Skeletal muscle cell (primary cell): ENCODE data around the gene OLFM3.

Source experiments
- DNase-seq: peaks from one replicate; pipeline ENCODE4 v3.0.0-alpha.2; 2010; ENCODE audit warnings: low read depth
- H3K4me3 ChIP-seq: 2 replicates; pipeline ENCODE4 v1.5.1; 2011; ENCODE audit warnings: low read depth, mild to moderate bottlenecking, control low read depth, low read length, moderate library complexity

The OLFM3 gene

GRCh38 chr1:101873672-101874071, 123.1 kb downstream of the OLFM3 start:
- DNase-seq = no peak
- H3K4me3 ChIP-seq = no peak overlapping the region

DNA sequence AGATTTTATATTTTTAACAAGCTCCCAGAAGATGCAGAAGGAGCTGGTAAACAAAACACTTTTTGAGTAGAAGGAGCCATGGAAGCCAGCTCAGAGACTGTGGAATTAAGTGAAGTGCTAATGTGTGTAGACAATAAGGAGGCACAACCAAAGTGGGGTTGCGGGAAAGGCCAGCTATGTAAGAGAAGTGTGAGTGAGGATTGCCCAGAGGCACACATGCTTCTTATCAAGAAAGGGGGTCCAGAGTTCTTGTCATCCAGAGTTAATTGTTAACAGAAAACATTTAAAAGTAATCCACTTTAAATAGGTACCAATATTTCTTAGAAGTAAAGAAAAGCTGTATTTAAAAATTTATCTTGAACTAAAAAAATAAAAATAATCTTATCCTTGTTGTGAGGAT, 136.8 kb downstream of the OLFM3 start:
- DNase-seq = no peak
- no peak overlapping the region for H3K4me3 ChIP-seq

- no peak overlapping the region for H3K4me3 ChIP-seq
- no peak for DNase-seq
Observed at GRCh38 chr1:101854271-101854670, 142.5 kb downstream of the OLFM3 start.

DNA sequence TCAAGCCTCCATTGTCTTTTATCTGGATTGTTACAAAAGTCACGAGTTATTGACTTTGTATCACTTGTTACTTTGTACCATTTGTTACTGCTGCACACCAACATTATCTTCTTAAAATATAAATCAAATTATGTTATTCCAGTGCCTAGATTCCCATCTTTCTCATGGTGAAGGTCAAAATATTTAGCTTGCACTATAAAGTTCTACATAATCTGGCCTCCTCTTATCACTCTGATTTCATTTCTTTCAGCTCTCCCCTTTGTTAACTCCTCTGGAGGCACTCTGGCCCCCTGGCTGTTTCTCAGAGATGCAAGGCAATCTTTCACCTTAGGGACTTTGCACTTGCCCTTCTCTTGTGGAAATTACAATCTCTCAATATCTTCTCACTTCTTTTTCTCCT, 143.8 kb downstream of the OLFM3 start:
- no peak for DNase-seq
- H3K4me3 ChIP-seq = no peak overlapping the region

DNA sequence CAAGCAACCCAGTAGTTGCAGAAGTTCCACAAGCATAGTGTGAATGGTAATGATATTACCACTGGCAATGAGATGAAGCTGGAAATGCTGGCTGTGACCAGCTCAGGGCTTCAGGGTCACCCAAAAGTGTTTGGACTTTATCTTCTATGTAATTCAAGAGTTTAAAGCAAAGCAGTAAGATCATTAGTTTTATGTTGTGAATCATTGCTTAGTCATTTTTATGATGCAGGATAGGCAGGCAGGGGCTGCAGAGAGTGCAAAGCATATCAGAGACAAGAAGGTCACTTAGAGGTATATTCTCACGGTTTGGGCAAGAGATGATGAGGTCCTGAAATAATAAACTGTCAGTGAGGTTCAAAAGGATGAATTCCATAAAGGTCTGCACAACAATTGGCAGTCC, 147.4 kb downstream of the OLFM3 start:
- no peak overlapping the region for H3K4me3 ChIP-seq
- DNase-seq = no peak

GRCh38 chr1:101847626-101848025, 149.1 kb downstream of the OLFM3 start:
- H3K4me3 ChIP-seq = no peak overlapping the region
- DNase-seq = no peak

- DNase-seq = no peak
- no peak overlapping the region for H3K4me3 ChIP-seq
Observed at GRCh38 chr1:101846820-101847219, 149.9 kb downstream of the OLFM3 start.

DNA sequence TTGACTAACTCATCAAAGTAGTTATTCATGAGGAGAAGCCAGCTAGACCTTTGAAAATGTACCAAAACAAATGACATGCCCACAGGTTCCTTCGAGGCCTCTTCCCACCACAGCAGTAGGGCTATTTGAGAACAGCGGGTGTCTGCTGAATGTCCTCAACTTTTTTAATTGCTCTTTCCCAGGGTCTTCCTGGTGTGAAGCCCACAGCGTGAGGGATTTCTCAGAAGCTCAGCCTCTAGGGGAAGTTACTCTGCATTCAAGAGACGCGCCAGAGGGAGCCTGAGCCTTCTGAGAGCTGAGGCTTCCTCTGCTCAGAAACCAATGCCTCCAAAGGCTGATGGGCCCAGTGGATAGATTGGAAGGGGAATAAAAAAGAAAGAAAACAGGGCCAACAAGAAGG, 153.6 kb downstream of the OLFM3 start:
- no peak for DNase-seq
- no peak overlapping the region for H3K4me3 ChIP-seq

DNA sequence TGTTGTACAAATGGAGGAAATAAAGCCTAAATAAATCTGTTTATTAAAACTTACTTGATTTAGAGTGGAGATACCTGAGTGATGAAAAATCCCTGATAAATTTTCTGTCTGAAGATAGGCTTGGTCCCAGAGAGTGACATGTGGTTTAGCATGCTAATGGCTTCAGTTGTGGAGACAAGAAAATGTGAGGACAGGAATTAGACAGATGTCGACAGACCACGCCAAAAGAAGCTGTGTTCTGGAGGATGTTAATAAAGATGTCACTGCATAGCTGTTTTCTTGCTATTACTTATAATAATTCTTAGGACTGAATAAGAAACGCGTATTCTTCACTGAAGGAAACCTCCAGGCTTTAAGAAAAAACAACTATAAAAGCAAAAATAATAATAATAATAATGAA, 154.9 kb downstream of the OLFM3 start:
- H3K4me3 ChIP-seq = no peak overlapping the region
- no peak for DNase-seq

DNA sequence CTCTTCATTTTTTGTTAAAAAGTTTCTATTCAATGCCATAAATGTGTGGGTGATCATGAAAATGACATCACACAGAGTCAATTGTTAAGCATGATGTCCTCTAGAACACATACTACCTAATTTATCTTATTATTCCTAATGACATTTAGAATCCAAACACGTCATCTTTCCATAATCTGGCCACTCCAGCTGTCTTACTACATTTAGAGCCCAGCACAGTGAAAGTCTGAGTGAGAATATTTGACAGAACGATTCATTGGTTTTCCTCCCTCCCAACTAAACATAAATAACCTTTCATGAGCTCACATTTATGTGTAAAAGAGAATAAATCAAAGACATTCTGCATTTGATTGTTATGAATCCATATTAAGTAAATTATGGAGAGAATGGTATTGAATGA, 160.7 kb downstream of the OLFM3 start:
- no peak for DNase-seq

GRCh38 chr1:101833312-101833711, 163.4 kb downstream of the OLFM3 start:
- DNase-seq = no peak
- H3K4me3 ChIP-seq = no peak overlapping the region

More for the DNA sequence above, 160.7 kb downstream of the OLFM3 start:
- no peak overlapping the region for H3K4me3 ChIP-seq

GRCh38 chr1:101826416-101826815, 170.3 kb downstream of the OLFM3 start:
- DNase-seq = no peak
- no peak overlapping the region for H3K4me3 ChIP-seq

DNA sequence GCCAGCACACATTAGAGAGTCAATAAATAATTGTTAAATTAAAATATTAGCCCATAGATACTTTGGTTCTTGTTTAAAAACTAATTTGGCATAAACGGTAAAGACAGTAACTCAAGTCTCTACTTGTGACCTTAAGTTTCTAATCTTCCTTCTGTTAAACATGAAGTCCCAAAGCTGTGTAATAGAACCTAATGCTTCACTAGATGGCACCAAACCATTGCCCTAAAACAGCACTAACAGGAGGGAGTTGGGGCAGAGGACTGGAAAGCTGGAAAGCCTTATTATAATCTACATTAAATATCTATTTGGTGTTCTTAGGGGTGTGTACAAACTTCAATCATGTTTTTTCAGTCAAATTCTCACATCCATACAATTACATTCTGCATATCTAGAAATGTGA, 176.7 kb downstream of the OLFM3 start:
- no peak overlapping the region for H3K4me3 ChIP-seq
- DNase-seq = peak; percentile 5

DNA sequence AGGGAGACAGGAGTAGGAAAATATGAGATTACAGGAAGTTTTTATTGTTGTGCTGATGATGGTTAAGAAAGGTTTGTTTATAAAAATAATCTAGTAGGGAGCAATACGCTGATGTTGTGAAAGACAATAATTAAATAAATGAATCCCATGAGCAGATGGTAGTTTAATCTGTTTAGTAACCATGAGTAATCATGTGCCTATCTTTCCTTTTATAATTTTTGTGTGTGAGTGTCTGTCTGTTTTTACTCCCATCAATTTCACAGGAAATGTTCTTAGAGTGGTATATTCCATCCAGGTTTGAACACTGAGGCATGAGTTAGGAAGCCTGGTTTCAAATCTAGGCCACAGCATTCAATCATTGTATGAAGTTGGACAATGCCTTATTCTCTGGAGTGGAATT, 180.5 kb downstream of the OLFM3 start:
- H3K4me3 ChIP-seq = no peak overlapping the region
- no peak for DNase-seq

DNA sequence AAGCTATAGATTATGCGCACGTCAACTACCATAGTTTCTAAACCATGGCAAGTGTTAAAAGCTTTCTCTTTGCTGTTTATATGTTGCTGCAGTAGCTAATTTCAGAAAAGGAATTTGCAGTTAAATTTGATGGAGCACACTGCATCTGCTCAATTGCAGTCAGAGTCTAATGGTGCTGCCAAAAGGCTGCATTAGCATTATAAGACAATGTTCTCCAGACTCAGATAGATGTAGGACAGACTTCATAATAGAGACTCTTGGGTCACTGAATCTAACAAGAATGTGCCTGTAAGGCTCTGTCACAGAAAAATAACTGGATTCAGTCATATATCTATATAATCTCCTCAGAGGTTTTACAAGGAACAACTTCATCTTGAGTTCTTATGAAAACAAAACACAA, 198.3 kb downstream of the OLFM3 start:
- no peak overlapping the region for H3K4me3 ChIP-seq
- DNase-seq = no peak

- DNase-seq = no peak
- H3K4me3 ChIP-seq = no peak overlapping the region
Observed at GRCh38 chr1:101797722-101798121, 199.0 kb downstream of the OLFM3 start.

DNA sequence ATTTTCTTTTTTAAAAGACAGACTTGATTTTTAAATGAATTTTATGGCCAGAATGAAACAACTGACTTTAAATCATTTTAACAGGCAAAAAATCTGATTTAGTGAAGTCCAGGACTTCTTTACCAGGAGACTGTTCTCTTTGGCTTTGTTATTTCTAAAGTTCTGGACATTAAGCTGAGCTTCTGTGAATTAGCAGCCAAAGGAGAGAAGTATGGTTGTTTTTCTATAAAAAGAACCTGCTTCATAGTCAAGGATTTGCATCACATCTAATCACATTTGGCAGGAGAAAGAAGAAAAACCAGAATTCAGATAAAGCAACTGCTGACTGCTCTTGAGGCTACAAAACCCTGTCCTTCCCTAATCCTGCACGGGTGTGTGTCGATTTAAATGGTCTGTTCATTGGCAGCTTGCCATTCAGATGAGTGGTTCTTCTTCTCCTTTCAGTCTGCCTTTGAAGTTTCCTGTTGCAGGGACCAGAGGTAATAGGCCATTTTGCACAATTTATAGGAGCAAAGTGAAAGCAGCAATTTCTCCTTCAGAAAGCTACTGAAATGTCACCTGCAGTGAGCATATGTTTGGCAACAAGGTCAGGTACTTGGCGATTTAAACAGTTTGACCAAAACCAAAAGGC, 215.4 kb downstream of the OLFM3 start:
- DNase-seq = peak; percentile 4
- H3K4me3 ChIP-seq = no peak overlapping the region

GRCh38 chr1:101769520-101769919, 227.2 kb downstream of the OLFM3 start:
- no peak for DNase-seq
- H3K4me3 ChIP-seq = no peak overlapping the region

DNA sequence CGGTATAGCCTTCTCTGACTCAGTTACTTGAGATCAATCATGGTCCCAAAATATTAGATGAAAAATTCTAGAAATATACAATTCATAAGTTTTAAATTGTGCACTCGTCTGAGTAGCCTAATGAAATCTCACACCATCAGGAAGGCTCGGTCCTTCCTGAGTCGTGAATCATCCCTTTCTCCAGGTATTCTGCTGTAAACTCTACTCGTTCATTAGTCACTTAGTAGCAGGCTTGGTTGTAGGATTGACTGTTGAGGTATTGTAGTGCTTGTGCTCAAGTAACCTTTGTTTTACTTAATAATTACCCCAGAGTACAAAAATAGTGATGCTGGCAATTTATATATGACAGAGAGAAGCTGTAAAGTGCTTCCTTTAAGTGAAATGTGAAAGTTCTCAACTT, 238.7 kb downstream of the OLFM3 start:
- no peak for DNase-seq

GRCh38 chr1:101756411-101756810, 240.3 kb downstream of the OLFM3 start:
- H3K4me3 ChIP-seq = no peak overlapping the region
- no peak for DNase-seq

More for the DNA sequence above, 238.7 kb downstream of the OLFM3 start:
- no peak overlapping the region for H3K4me3 ChIP-seq
